K562 (cell line): ENCODE measurements around the gene ARAP1. TPM values are rescaled to one million over a fixed set of nuclear protein-coding genes. Genes with fewer than 3 reads are reported as not detected.

Experiments used
- ARID4B ChIP-seq: sonication (generic); formaldehyde crosslinking; IDR thresholded peaks from 2 replicates; pipeline ENCODE4 v1.8.0; 2022; ENCODE audit warnings: mild to moderate bottlenecking, missing genetic modification reagents
- ATF7 ChIP-seq: fragments of 450-650 bp; IDR thresholded peaks from 2 replicates; pipeline ENCODE4 v1.7.1; 2014; ENCODE audit warnings: mild to moderate bottlenecking, moderate library complexity
- CBX2 ChIP-seq: fragments of 200-600 bp; sonication (generic); IDR thresholded peaks from one replicate; pipeline ENCODE4 v1.6.1; 2012; ENCODE audit warnings: mild to moderate bottlenecking, low read length, inconsistent platforms; ENCODE audit not compliant: insufficient read depth, poor library complexity, severe bottlenecking
- CCNT2 ChIP-seq: IDR thresholded peaks from 2 replicates; pipeline ENCODE4 v1.6.1; 2011; ENCODE audit warnings: borderline replicate concordance, low read depth, mild to moderate bottlenecking, moderate library complexity, mixed read lengths, low read length; ENCODE audit not compliant: insufficient read length; ENCODE audit errors: extremely low read depth
- CEBPG ChIP-seq, 3 experiments: fragments of 200-800 bp in 1 of 3; sonication (Bioruptor generic) in 1 of 3; sonication (generic) in 1 of 3; formaldehyde crosslinking in 1 of 3; IDR thresholded peaks in 2 of 3; conservative IDR thresholded peaks in 1 of 3; 2 replicates each; pipeline versions ENCODE4 v1.6.1 to v1.8.0; 2016 to 2022; ENCODE audit warnings: missing compliant biosample characterization in 2 of 3, missing genetic modification characterization in 2 of 3, mild to moderate bottlenecking in 1 of 3, missing genetic modification reagents in 1 of 3
- HLTF ChIP-seq: fragments of 450-650 bp; IDR thresholded peaks from 2 replicates; pipeline ENCODE4 v1.6.1; 2016
- LCOR ChIP-seq: sonication (generic); formaldehyde crosslinking; IDR thresholded peaks from 2 replicates; pipeline ENCODE4 v1.8.0; 2022; ENCODE audit warnings: mild to moderate bottlenecking, missing genetic modification reagents
- MCM7 ChIP-seq, 2 experiments: fragments of 450-650 bp; IDR thresholded peaks; 2 replicates each; pipeline ENCODE4 v1.6.1; 2016 to 2018
- MLLT1 ChIP-seq, 2 experiments: fragments of 450-650 bp; IDR thresholded peaks; 2 replicates each; pipeline ENCODE4 v1.6.1; 2016
- PHF8 ChIP-seq: fragments of 200-600 bp; sonication (generic); IDR thresholded peaks from 2 replicates; pipeline ENCODE4 v1.6.1; 2012; ENCODE audit warnings: mixed run types, mild to moderate bottlenecking, inconsistent platforms, low read length, moderate library complexity, borderline replicate concordance
- PKNOX1 ChIP-seq: fragments of 450-650 bp; IDR thresholded peaks from 2 replicates; pipeline ENCODE4 v1.6.1; 2016
- RUNX1 ChIP-seq: sonication (generic); IDR thresholded peaks from 2 replicates; pipeline ENCODE4 v1.6.1; 2016; ENCODE audit warnings: antibody characterized with exemption, low read depth
- TEAD4 ChIP-seq, 2 experiments: sonication (generic) in 1 of 2; formaldehyde crosslinking in 1 of 2; IDR thresholded peaks; 2 replicates each; pipeline versions ENCODE4 v1.6.1 to v1.8.0; 2012 to 2022; ENCODE audit warnings: borderline replicate concordance in 1 of 2, inconsistent platforms in 1 of 2, low read length in 1 of 2, mild to moderate bottlenecking in 1 of 2, missing genetic modification reagents in 1 of 2
- TRIM28 ChIP-seq: fragments of 450-650 bp; IDR thresholded peaks from 2 replicates; pipeline ENCODE4 v1.6.1; 2017
- ZFX ChIP-seq: sonication (generic); formaldehyde crosslinking; IDR thresholded peaks from 2 replicates; pipeline ENCODE4 v1.8.0; 2022; ENCODE audit warnings: mild to moderate bottlenecking, missing genetic modification reagents, moderate library complexity
- ZNF282 ChIP-seq: sonication (generic); formaldehyde crosslinking; IDR thresholded peaks from 2 replicates; pipeline ENCODE4 v1.8.1; 2023; ENCODE audit warnings: missing genetic modification reagents
- ZNF395 ChIP-seq: fragments of 200-800 bp; sonication (Bioruptor generic); IDR thresholded peaks from 2 replicates; pipeline ENCODE4 v1.6.1; 2017; ENCODE audit warnings: missing genetic modification characterization, missing compliant biosample characterization
- ZNF445 ChIP-seq: fragments of 250-450 bp; sonication (Bioruptor Pico); IDR thresholded peaks from 2 replicates; pipeline ENCODE4 v1.4.0; 2020; ENCODE audit warnings: low read depth, mild to moderate bottlenecking, moderate library complexity
- polyA plus RNA-seq, 8 experiments: library from polyadenylated mRNA; depleted of rRNA in 4 of 8; stranded (reverse) in 5 of 8; unstranded in 3 of 8; fragments of >200 nt; fragmentation: Nextera tagmentation in 2 of 8; fragmentation: Illumina TruSeq in 1 of 8; extraction: Ambion mirVana in 2 of 8; extraction: Trizol in 1 of 8; gene quantifications; 2 replicates each; pipeline versions ENCODE4 v1.2.1 to v1.2.3, GENCODE V29; 2011 to 2014; ENCODE audit warnings: inconsistent platforms in 1 of 8, missing spikeins in 1 of 8
- total RNA-seq, 7 experiments: library from RNA; depleted of rRNA in 6 of 7; stranded (reverse); fragments of >200 nt in 6 of 7; fragmentation: Illumina TruSeq in 2 of 7; extraction: Trizol in 2 of 7; gene quantifications; 2 replicates each; pipeline versions ENCODE4 v1.2.1 to v1.2.3, GENCODE V29; 2011 to 2021; ENCODE audit warnings: low replicate concordance in 1 of 7

ARAP1 gene
- total and polyA plus RNA-seq, 9 of the 15 experiments (the other 6 are each of a cell fraction or from before 2014, with no cell fraction given): 0.23 to 67.0 (median 24.6) TPM

- TF ChIP-seq CEBPG (CRISPR knock-in tag; IDR thresholded peaks at IDR 0.05) (no peak), CEBPG (tag; conservative IDR thresholded peaks at IDR 0.05 in 1 of 2, IDR thresholded peaks at IDR 0.05 in 1 of 2) (no peak), ATF7 (no peak), CCNT2 (no peak), LCOR (no peak), ZNF395 (peak; percentile 51; the same call in 1 of the 2 replicates), HLTF (peak; percentile 74; the same call in 1 of the 2 replicates), TRIM28 (no peak), TEAD4 (IDR thresholded peaks at IDR 0.05; ENCODE audit: low read length) (no peak), TEAD4 (CRISPR knock-in tag; IDR thresholded peaks at IDR 0.05; ENCODE audit: borderline replicate concordance) (no peak), PHF8 (peak; percentile 59; the same call in 1 of the 2 replicates), ZNF282 (CRISPR knock-in tag) (no peak), PKNOX1 (peak; percentile 72), RUNX1 (0 out of 2 replicates have a peak, but pooled peaks have one; percentile 63), MLLT1 (IDR thresholded peaks at IDR 0.05) (peak; percentile 43 to 48; a peak in 1 of 4 replicates), ZNF445 (no peak), CBX2 (no peak), ZFX (CRISPR knock-in tag) (no peak), ARID4B (no peak), MCM7 (IDR thresholded peaks at IDR 0.05) (no peak)
These were observed 30.0 kb downstream of the ARAP1 start (continued) for GRCh38 chr11:72722050-72722748.
